Prostate gland (tissue), 2 donors: ENCODE results near the gene ARL3.

Experiments
- POLR2A ChIP-seq: fragments of 450-650 bp; IDR thresholded peaks from one replicate; pipeline ENCODE4 v1.6.1; 2016; ENCODE audit warnings: antibody characterized with exemption, mild to moderate bottlenecking
- POLR2AphosphoS5 ChIP-seq: sonication (generic); formaldehyde crosslinking; IDR thresholded peaks from one replicate; pipeline ENCODE4 v1.6.1; 2017; ENCODE audit warnings: antibody characterized with exemption
- TF ChIP-seq, protein P1 (sequence below), 4 experiments: fragments of 200-600 bp in 2 of 4; fragments of 450-650 bp in 2 of 4; sonication (generic) in 2 of 4; IDR thresholded peaks; 1 replicate in 3 of 4; 2 replicates in 1 of 4; pipeline ENCODE4 v1.5.1; 2016 to 2019; ENCODE audit warnings: antibody characterized with exemption in 4 of 4, mild to moderate bottlenecking in 2 of 4, moderate library complexity in 2 of 4

- TF ChIP-seq POLR2A = no peak
- TF ChIP-seq, protein P1, sequence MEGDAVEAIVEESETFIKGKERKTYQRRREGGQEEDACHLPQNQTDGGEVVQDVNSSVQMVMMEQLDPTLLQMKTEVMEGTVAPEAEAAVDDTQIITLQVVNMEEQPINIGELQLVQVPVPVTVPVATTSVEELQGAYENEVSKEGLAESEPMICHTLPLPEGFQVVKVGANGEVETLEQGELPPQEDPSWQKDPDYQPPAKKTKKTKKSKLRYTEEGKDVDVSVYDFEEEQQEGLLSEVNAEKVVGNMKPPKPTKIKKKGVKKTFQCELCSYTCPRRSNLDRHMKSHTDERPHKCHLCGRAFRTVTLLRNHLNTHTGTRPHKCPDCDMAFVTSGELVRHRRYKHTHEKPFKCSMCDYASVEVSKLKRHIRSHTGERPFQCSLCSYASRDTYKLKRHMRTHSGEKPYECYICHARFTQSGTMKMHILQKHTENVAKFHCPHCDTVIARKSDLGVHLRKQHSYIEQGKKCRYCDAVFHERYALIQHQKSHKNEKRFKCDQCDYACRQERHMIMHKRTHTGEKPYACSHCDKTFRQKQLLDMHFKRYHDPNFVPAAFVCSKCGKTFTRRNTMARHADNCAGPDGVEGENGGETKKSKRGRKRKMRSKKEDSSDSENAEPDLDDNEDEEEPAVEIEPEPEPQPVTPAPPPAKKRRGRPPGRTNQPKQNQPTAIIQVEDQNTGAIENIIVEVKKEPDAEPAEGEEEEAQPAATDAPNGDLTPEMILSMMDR (IDR thresholded peaks at IDR 0.05) = no peak
- TF ChIP-seq POLR2AphosphoS5 = no peak
Observed at GRCh38 chr10:102651455-102652169, 62.6 kb downstream of the ARL3 start.
